GM19239 (cell line): ENCODE results near the gene PLAC1.

ENCODE experiments used
- DNase-seq: peaks from one replicate; pipeline ENCODE4 v3.0.0; 2011; ENCODE audit warnings: low spot score; ENCODE audit not compliant: insufficient read length
- FAIRE-seq: peaks from 2 replicates; lab custom pipeline; 2011; peaks lifted over from hg19 to GRCh38; lab: Jason Lieb, UNC

The PLAC1 gene

GRCh38 chrX:134599184-134599914 lies 58.9 kb downstream of the PLAC1 start:
- DNase-seq (no peak), FAIRE-seq (peak; percentile 4)

DNA sequence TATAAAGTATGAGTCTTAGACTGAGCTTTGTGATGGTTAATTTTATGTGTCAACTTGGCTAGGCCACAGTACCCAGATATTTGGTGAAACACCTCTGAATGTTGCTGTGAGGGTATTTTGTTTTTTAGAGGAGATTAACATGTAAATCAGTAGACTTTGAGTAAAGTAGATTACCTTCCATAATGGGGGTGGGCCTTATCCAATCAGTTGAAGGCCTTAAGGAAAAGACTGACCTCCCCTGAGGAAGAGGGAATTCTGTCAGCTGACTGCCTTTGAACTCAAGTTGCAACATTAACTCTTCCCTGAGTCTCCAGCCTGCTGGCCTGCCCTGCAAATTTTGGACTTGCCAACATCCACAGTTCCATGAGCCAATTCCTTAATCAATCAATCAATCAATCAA lies 66.0 kb downstream of the PLAC1 start:
- DNase-seq, result no peak
- FAIRE-seq, result no peak

DNA sequence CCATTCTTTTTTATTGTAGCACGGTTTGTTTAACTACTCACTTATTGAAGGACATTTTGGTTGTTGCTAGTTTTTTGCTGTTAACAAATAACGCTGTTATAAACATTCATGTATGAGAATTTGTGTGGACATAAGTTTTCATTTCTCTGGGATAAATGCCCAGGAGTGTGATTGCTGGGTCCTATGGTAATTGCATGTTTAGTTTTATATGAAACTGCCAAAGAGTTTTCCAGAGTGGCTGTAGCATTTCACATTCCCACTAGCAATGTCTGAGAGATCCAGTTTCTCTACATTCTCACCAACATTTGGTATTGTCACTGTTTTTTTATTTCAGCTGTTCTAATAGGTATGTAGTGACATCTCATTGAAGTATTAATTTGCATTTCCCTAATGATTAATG lies 66.8 kb downstream of the PLAC1 start:
- peak; percentile 66 for FAIRE-seq
- DNase-seq, result no peak

DNA sequence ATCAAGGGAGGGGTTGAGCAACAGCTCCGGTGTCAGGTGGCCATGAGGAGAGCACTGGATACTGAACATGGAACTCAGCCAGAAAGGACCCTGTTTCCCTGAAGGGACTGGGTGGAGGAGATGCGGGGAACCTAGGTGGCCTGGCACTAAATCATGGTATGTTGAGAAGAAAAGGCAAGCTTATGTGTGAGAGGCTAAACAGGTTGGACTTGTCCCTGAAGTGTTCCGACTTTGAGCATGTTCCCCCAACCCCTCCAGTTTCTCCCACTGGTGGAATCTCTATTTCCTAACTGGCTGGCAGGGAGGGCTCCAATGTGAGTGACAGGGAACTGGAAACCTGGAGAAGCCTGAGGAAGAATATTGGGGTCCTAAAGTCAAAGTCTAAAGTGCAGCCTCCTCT lies 69.5 kb downstream of the PLAC1 start:
- no peak for FAIRE-seq
- no peak for DNase-seq

DNA sequence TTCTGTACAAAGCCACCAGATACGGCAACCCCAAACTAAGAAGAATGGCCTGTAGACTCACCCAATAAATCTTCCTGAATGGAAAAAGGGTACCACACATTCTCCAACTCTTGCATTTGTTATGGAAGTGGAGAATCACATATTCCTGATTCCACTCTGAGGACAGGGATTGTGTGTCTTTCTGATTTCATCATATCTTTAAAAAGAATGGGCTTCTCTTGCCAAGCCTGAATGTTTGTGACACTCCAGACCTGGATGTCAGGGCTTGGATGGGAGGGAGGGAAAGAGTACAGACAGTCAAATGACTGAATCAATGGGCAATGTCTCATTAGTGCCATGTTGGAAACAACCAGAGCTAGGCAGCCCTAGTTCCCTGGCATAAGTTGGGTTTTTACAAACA lies 77.4 kb downstream of the PLAC1 start:
- FAIRE-seq, result no peak
- DNase-seq, result no peak

- FAIRE-seq, result no peak
- DNase-seq, result no peak
Observed at GRCh38 chrX:134573683-134574035, 84.6 kb downstream of the PLAC1 start.

DNA sequence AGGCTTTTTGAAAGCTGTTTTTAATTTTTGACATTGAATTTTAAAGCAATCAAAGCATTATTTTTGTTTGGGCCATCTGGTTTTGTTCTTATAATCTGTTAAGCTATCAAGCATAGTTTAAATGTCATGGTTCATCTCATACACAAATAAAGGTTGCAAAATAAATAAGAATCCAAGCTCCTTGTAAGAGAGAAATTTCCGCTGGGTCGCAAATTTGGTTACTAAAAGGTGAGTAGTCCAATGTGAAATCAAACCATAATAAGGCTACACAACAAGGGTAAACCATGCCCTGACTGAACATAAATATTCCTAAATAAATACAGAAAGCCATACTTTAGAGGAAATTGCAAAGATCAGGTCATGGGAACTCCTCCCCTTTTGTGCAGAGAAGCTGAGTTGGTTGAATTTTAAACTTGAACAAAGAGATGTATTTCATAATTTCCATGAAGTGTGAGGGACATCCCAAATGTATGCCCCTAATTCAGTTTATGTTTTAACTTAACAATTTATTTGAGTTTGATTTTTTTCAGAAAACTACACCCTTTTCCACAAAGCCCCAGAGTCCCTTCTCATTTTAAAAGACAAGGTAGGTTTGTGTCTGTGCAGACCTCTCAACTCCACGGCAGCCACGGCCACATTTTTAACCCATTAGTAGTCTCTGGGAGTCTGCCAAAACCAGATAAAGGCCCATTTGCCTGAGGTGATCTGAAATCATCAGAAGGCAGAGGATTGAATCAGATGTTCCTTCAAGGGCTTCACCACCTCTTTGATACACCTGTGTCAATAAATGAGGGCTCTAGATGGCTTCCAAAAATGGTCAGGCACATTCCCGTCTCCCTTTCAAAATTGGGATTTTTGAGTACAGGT lies 85.2 kb downstream of the PLAC1 start:
- DNase-seq (no peak), FAIRE-seq (no peak)

GRCh38 chrX:134571796-134572195 lies 86.5 kb downstream of the PLAC1 start:
- DNase-seq, result no peak

GRCh38 chrX:134570899-134571298 lies 87.4 kb downstream of the PLAC1 start:
- FAIRE-seq, result peak; percentile 55

More at GRCh38 chrX:134571796-134572195, 86.5 kb downstream of the PLAC1 start:
- FAIRE-seq, result peak; percentile 54

GRCh38 chrX:134570509-134570846 lies 87.8 kb downstream of the PLAC1 start:
- no peak for FAIRE-seq

More at GRCh38 chrX:134570899-134571298, 87.4 kb downstream of the PLAC1 start:
- DNase-seq, result no peak

GRCh38 chrX:134569306-134569705 lies 89.0 kb downstream of the PLAC1 start:
- FAIRE-seq (no peak), DNase-seq (no peak)

More at GRCh38 chrX:134570509-134570846, 87.8 kb downstream of the PLAC1 start:
- no peak for DNase-seq

DNA sequence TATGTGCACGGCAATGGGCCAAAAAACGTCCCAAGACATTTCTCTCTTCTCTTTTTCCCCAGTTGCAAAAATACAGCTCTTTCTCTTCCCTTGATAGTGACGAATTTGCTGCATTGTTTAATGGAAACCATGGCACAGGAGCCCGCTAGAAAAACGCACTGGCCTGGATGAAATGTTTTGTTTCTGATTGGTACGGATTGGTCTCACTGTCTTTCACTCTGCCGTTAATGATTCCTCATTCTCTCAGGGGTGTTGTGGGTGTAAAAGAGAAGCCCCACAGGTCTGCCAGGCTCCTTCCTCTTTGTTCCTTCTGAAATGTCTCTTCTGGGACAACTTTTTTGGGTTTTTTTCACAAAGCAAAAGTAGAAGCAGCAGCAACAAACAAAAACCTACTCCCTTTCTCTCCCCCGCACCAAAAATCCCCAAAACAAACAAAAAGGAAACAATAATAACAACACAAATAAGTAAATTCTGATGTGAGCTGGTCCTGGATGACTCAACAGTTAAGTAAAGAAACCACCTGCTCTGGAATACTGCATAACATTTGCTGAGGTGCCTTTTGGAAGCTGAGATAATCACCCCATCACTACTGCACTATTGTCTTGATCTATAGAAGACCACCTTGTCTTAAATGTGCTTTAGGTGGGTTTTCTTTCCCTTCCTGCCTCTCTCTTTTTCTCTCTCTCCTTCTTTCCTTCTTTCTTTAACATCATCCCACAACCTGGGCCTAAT lies 89.8 kb downstream of the PLAC1 start:
- DNase-seq (no peak), FAIRE-seq (no peak)

- FAIRE-seq, result no peak
- no peak for DNase-seq
Observed at GRCh38 chrX:134566506-134566905, 91.8 kb downstream of the PLAC1 start.

GRCh38 chrX:134562002-134562401 lies 96.3 kb downstream of the PLAC1 start:
- FAIRE-seq (no peak), DNase-seq (no peak)

GRCh38 chrX:134558133-134558532 lies 100.1 kb downstream of the PLAC1 start:
- no peak for DNase-seq
- no peak for FAIRE-seq

GRCh38 chrX:134554291-134554690 lies 104.0 kb downstream of the PLAC1 start:
- DNase-seq (no peak), FAIRE-seq (no peak)

DNA sequence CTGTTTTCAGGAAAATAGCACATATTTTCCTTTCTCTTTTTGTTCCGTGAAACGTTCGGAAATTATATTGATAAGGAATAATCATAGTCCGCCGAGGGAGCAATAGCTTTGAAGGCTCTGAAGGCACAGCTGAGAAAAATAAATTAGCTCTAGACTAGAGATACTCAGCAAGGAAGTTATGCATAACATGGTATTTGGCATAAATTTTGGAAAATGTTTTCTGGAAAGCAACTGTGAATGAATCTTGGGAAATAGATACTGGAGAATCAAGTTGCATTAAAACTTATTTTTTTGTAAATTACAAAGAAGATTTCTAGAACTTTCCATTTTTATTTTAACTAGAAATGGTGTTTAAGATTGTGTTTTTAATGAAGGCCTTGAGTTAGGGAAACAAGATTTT lies 105.9 kb downstream of the PLAC1 start:
- no peak for FAIRE-seq
- no peak for DNase-seq

GRCh38 chrX:134551376-134552048 lies 106.8 kb downstream of the PLAC1 start:
- no peak for DNase-seq

DNA sequence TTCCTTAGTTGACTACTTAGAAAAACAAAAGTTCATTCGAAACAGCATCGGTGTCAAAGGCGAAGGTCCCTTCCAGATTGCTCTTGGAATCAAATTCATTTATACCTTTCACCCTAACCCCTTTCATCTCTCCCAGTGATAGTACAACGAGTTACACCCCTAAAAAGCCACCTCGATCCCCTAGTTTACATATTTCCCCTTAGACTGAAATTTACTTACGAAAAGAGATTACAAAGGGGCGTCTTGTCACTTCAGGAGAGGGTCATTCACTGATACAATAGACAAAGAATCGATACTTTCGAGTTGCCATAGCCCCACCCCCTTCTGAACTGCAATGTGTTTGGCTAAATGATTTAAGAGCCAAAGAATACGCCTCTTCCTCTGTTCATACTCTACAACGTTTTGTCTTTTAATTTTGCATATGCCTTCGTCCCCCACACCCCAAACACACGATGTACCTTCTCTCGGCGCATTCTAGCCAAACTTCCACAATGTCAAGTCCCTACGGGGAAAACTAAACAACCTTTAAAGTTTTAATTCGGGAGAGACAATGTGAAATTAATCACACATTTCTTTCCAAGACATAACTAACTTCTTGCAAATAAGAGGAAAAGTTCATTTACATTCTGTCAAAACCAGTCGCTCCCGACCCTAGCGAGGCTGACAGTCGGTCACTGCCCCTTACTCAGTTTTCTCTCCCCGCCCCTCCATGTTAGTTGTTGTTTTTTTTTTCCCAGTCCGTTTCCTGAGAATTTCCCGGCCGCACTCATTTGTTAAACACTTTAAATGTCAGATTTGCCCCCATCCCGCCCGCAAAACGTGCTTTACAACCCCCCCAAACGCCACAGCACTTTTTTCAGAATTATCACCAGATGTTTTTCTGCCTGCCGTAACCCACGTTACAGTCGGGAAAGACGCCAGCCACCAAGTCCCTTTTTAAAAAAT lies 109.7 kb downstream of the PLAC1 start:
- FAIRE-seq, result peak; percentile 18
- DNase-seq, result peak; percentile 17

More at GRCh38 chrX:134551376-134552048, 106.8 kb downstream of the PLAC1 start:
- FAIRE-seq, result no peak
